Epithelial cell of esophagus (primary cell): ENCODE results near the gene JMJD6.

Source experiments
- DNase-seq: peaks from one replicate; pipeline ENCODE4 v3.0.0; 2010; ENCODE audit warnings: low read depth
- H3K4me3 ChIP-seq: 2 replicates; pipeline ENCODE4 v1.5.1; 2011; ENCODE audit warnings: mild to moderate bottlenecking, low read length, control low read depth
- CTCF ChIP-seq: IDR thresholded peaks from 2 replicates; pipeline ENCODE4 v1.5.1; 2011; ENCODE audit warnings: low read depth, mild to moderate bottlenecking, low read length, control low read depth, inconsistent platforms; ENCODE audit not compliant: insufficient read depth; ENCODE audit errors: missing control alignments

Gene JMJD6

DNA sequence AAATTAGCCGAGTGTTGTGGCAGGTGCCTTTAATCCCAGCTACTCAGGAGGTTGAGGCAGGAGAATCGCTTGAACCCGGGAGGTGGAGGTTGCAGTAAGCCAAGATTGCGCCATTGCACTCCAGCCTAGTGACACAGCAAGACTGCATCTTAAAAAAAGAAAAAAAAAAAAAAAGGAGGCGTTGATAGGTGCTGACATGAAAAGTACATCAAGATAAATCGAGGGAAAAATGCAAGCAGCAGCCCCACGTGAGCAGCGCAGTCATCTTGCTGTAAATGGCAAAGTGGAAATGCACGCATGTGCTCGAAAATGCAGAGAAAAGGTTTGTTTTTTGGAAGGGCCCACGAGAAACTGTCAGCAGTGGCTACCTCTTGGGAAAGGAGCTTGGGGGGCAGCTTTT is 36.5 kb downstream of the JMJD6 start:
- no peak for TF ChIP-seq CTCF
- H3K4me3 ChIP-seq = no peak overlapping the region
- no peak for DNase-seq

DNA sequence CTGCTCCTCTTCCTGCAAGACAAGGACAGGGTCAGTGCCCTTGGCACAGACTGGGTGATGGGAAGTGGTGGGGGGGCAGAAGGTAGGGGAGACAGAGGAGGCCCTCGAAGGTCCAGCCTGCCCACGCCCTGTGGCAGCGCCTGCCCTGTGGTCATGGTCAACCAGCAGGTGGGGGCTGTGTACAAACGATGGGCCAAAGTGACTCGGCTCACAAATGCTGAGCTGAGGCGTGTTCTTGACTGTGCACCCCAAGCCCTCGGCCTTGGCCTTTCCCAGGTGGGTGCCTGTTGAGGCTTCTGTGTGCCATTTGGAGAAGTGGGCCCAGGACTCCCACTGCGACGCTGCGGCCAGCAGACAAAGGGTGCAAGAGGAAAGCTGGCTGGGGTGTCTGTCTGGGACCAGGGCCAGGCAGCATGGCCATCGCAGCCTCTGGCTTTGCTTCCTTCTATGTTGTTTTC is 38.2 kb downstream of the JMJD6 start:
- H3K4me3 ChIP-seq = no peak overlapping the region
- no peak for DNase-seq
- TF ChIP-seq CTCF = no peak

GRCh38 chr17:76687298-76688164 is 38.9 kb downstream of the JMJD6 start:
- TF ChIP-seq CTCF = no peak
- DNase-seq = no peak
- no peak overlapping the region for H3K4me3 ChIP-seq

DNA sequence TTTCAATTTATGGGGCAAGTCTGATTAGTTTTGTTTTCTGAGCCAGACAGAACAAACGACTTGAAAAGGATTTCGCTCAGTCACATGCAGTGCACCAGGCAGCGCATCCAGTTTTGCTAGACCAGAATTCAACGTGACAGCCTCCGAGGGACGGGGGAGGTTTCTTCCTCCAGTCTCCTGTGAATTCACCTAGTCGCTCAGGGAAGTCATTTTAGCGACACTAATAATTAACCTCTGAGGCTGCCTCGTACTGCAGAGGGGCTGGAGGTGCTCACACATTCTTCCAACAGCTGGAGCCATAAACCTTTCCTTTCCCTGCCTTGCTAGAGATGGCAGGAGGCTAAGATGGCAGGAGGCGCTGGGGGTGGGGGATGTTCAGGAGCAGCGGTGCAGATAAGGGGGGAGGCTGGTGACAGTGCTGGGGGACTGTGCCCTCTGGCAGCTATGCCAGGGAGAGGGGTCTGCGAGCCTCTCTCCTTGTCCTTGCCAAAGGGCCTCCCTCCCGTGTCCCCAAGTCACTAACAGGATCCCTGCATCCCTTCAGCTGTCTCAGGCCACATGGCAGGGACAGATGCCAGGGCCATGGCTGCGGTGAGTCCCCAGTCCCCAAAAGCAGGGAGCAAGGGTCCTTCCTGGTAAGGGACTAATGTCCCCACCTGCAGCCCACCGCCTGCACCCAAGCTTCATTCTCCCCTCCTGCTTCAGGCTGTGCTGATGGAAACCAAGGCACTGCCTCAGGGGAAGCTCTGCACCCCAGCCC is 39.7 kb downstream of the JMJD6 start:
- no peak overlapping the region for H3K4me3 ChIP-seq
- TF ChIP-seq CTCF = no peak
- no peak for DNase-seq

GRCh38 chr17:76685846-76686245 is 40.6 kb downstream of the JMJD6 start:
- TF ChIP-seq CTCF = no peak
- DNase-seq = no peak
- H3K4me3 ChIP-seq = no peak overlapping the region

DNA sequence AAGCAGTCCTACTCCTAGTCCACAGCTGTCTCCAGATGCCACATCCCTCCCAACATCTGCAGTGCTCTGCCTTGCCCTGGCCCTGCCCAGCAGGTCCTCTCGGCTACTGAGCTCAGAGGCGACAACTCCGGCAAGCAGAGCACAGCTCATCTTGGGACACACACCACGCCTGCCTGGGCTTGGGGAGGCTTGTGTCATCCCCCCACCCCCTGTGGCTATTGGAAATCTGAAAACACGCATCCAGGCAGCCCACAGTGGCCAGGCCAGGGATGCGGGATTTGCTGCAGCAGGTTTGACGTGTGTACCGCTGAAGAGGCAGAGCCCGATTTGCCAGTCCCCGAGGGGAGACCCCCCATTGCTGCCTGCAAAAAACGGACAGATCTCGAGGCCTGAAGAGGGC is 41.0 kb downstream of the JMJD6 start:
- H3K4me3 ChIP-seq = no peak overlapping the region
- no peak for DNase-seq
- TF ChIP-seq CTCF = no peak

DNA sequence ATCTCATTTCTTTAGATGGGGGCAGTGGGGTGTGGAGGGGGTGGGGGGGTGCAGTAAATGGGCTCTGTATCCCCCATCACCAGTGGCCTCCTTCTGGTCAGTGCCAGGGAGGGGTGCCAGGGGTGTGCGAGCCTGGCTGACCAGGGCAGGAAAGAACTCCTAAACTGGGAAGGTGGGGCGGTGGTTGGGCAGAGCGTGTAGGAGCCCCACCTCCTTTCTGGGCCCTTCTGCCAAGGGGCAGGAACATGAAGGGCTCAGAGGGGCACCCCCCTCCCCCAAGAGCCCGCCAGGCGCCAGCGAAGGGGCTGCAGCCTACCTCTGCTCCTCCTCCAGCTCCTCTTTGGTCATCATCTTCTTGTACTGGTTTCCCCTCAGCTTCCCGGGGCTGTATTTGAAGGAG is 41.6 kb downstream of the JMJD6 start:
- no peak overlapping the region for H3K4me3 ChIP-seq
- no peak for DNase-seq
- no peak for TF ChIP-seq CTCF
